Lower leg skin (tissue), 4 donors: ENCODE results near the gene CDH23. TPM values are rescaled to one million over a fixed set of nuclear protein-coding genes. Genes with fewer than 3 reads are reported as not detected.

Source experiments
- DNase-seq, 2 donors: peaks; one replicate each; pipeline ENCODE4 v3.0.0-alpha.2; 2019; ENCODE audit warnings: low spot score in 2 of 2
- H3K4me3 ChIP-seq: fragments of 200-600 bp; sonication (generic); 2 replicates; pipeline ENCODE4 v1.5.1; 2017; ENCODE audit warnings: mild to moderate bottlenecking, low read depth; ENCODE audit not compliant: poor library complexity, severe bottlenecking
- POLR2A ChIP-seq, 2 donors: fragments of 450-650 bp; IDR thresholded peaks; one replicate each; pipeline ENCODE4 v1.6.1; 2016 to 2017; ENCODE audit warnings: antibody characterized with exemption in 2 of 2, mild to moderate bottlenecking in 1 of 2, moderate library complexity in 1 of 2
- WGBS, 2 donors: methylation state at CpG; one replicate each; pipeline ENCODE4 v1.1.5; 2018; 5-methylcytosine and 5-hydroxymethylcytosine counted together
- intact Hi-C: fragments of 100-400 bp; cut with DNase I; formaldehyde crosslinking; loops from one replicate; pipeline ENCODE4 v1.15.0; 2023; ENCODE audit warnings: low total_unique reads
- total RNA-seq, 4 donors: library from RNA; depleted of rRNA; stranded (reverse); fragments of >200 nt; gene quantifications; one replicate each; pipeline ENCODE4 v1.1.0, GENCODE V29; 2016
- TF ChIP-seq, protein P1 (sequence below), 3 donors: fragments of 450-650 bp; IDR thresholded peaks; one replicate each; pipeline ENCODE4 v1.5.1; 2016; ENCODE audit warnings: antibody characterized with exemption in 3 of 3, mild to moderate bottlenecking in 3 of 3, moderate library complexity in 2 of 3

The CDH23 gene
- total RNA-seq, 4 donors from 2014 or later: 1.7 to 9.2 (median 2.6) TPM

DNA sequence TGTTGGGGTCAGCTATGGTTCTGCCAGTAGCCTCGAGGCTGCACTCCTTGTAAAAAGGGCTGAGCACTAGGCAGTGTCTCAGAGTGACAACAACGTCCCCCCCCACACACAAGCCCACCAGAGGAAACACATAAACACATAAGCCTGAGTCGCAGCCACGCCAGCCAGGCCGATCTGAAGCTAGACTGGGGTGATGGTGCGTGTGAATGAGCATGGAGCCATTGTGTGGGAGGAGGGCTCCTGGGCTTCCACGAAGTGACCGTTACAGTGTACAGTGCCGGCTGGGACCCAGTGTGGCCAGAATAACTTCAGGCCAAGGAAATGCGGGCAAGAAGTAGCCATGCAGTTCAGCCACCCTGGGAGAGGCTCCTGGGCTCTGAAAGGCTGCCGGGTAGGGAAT, 326.6 kb downstream of the CDH23 start:
- WGBS, 2 donors: 92 to 95% methylated on average over 10 to 11 of the region's 11 CpGs
- intact Hi-C loops: loop anchor here (10.0 kb wide), 1 partner anchor 51 kb away; the partner anchor contains the start of gene VSIR
- no peak for TF ChIP-seq POLR2A (IDR thresholded peaks at IDR 0.05)
- TF ChIP-seq, protein P1, sequence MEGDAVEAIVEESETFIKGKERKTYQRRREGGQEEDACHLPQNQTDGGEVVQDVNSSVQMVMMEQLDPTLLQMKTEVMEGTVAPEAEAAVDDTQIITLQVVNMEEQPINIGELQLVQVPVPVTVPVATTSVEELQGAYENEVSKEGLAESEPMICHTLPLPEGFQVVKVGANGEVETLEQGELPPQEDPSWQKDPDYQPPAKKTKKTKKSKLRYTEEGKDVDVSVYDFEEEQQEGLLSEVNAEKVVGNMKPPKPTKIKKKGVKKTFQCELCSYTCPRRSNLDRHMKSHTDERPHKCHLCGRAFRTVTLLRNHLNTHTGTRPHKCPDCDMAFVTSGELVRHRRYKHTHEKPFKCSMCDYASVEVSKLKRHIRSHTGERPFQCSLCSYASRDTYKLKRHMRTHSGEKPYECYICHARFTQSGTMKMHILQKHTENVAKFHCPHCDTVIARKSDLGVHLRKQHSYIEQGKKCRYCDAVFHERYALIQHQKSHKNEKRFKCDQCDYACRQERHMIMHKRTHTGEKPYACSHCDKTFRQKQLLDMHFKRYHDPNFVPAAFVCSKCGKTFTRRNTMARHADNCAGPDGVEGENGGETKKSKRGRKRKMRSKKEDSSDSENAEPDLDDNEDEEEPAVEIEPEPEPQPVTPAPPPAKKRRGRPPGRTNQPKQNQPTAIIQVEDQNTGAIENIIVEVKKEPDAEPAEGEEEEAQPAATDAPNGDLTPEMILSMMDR (IDR thresholded peaks at IDR 0.05): no peak
- no peak overlapping the region for H3K4me3 ChIP-seq
- no peak for DNase-seq

DNA sequence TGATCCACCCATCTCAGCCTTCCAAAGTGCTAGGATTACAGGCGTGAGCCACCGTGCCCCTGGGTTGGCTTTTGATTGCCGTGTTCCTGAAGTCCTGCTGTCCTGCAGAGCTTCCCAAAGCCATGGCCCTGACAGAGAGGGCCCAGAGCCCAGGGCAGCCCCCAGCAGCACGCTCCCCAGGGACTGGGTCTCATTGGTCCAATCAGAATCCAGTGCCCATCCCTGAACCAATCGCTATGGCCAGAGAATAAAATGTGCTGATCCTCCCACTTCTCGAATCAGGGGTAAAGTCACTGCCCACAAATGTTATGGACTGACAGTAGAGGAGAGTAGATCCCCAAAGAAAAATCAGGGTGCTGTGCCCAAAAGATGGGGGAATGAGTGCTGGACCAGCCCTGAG, 327.8 kb downstream of the CDH23 start:
- TF ChIP-seq, protein P1 (IDR thresholded peaks at IDR 0.05): no peak
- no peak for TF ChIP-seq POLR2A (IDR thresholded peaks at IDR 0.05)
- DNase-seq: no peak
- no peak overlapping the region for H3K4me3 ChIP-seq
- intact Hi-C loops: loop anchor here (10.0 kb wide), 1 partner anchor 50 kb away; the partner anchor contains the start of gene VSIR
- WGBS, 2 donors: 94 to 99% methylated on average over 6 of the region's 6 CpGs

DNA sequence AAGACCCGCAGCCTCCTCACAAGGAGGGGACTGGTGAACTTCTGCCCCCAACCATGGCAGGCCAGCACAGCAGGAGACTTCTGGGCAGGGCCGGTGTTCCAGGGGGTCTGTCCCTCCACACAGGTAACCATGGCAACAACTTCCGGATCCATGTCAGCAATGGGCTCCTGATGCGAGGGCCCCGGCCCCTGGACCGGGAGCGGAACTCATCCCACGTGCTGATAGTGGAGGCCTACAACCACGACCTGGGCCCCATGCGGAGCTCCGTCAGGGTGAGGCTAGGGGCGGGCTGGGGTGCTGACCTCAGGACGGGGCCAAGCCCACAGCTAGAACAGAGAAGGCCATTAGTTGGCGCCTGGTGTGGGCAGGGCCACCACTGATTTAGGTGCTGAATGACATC, 328.5 kb downstream of the CDH23 start:
- WGBS, 2 donors: 92 to 96% methylated on average over 8 to 14 of the region's 14 CpGs
- H3K4me3 ChIP-seq: no peak overlapping the region
- intact Hi-C loops: loop anchor here (10.0 kb wide), 1 partner anchor 50 kb away; the partner anchor contains the start of gene VSIR
- DNase-seq: no peak
- TF ChIP-seq POLR2A (IDR thresholded peaks at IDR 0.05): no peak

DNA sequence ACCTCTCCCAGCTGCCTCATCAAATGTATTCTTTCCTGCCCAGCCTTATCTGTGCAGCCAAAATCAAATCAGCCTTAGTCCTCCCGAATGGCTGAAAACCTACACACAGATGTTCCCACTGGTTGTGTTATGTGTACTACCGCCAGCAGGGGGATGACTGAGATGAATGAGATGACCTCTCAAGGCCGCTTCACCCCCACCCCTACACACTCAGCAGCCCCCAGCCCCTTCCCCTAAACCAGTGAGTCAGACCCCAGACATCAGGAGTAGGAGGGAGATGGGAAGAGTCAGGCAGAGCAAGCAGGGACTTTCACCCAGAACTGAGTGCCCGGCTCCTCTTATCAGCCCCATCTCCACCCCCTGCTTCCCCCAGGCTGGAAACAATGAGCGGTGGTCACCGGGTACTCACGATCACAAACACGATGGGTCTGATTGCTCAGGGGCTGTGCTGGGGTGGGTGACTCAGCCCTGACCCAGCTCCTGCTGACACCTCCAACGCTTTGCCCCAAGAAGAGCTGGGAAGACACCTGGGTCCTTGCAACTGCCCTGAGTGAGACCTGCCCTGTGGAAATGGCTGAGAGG, 329.4 kb downstream of the CDH23 start:
- intact Hi-C loops: loop anchor here (10.0 kb wide), 1 partner anchor 49 kb away; the partner anchor contains the start of gene VSIR
- H3K4me3 ChIP-seq: no peak overlapping the region
- DNase-seq: no peak
- TF ChIP-seq POLR2A (IDR thresholded peaks at IDR 0.05): no peak
- TF ChIP-seq, protein P1 (IDR thresholded peaks at IDR 0.05): no peak
- WGBS, 2 donors: 77 to 79% methylated on average over 8 to 9 of the region's 9 CpGs

DNA sequence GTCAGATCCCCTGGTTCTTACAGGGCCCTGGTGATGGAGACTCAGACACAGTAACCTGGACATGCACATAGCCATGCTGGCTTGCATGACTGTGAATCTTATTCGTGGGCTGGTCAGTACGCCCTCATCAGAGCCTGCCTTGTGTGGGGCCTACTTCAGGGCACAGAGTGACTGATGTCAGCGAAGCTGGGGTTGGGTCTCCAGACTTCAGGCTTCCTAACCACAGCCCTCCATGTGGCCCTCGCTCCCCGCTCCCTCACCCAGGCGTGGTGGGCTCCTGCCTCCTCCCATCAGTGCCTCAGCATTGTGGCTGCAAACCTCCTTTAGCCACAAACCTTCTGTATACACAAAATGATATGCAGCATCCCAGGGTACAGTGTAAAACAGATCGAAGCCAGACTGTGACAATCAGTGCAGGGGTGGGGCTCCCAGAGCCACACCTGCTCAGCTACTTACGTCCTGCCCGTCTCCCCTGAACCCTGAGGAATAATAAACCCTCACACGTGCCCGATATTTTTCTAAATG, 329.9 kb downstream of the CDH23 start:
- no peak overlapping the region for H3K4me3 ChIP-seq
- TF ChIP-seq, protein P1 (IDR thresholded peaks at IDR 0.05): no peak
- TF ChIP-seq POLR2A (IDR thresholded peaks at IDR 0.05): no peak
- intact Hi-C loops: loop anchor here (10.0 kb wide), 1 partner anchor 48 kb away; the partner anchor contains the start of gene VSIR
- 76 to 84% methylated on average over 11 of the region's 11 CpGs for WGBS, 2 donors
- no peak for DNase-seq

DNA sequence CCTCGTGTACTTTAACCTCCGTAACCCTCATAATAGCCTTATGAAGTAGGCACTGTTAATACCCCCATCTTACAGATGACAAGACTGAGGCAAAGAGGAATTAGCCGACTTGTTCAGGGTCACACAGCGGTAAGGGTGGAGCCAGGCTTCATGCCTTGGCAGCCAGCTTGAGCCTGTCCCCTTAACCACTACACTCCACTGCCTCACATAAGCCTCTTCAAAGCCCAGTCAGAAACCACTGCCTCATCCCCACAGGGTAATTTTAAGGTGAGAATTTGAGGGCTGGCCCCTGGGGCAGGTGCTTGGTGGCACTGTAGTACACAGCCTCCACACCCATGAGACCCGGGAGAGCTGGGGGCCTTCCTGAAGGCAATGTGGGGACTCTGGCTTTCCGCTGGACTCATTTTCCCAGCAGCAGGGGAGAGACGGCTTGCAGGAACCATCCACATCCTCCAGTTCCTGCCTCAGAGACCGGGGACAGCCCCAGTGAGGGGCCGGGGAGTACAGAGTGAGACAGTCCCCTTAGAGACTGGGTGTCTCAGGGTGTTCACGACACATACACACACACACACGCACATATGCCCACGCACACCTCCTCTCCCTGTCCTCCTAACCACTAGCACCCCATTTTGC, 330.5 kb downstream of the CDH23 start:
- intact Hi-C loops: loop anchor here (10.0 kb wide), 1 partner anchor 48 kb away; the partner anchor contains the start of gene VSIR
- no peak overlapping the region for H3K4me3 ChIP-seq
- no peak for DNase-seq
- 63 to 66% methylated on average over 12 of the region's 12 CpGs for WGBS, 2 donors
- TF ChIP-seq, protein P1 (IDR thresholded peaks at IDR 0.05): no peak
- TF ChIP-seq POLR2A (IDR thresholded peaks at IDR 0.05): no peak
